ENCODE measurements around the gene PCOLCE2. TPM values are rescaled to one million over a fixed set of nuclear protein-coding genes. Genes with fewer than 3 reads are reported as not detected.
A peak's percentile ranks its signal among the peaks of the same experiment; 100 is the strongest.

The PCOLCE2 gene
- total RNA-seq, 1 donor from 2014 or later: 3.8 TPM

- no peaks in the 10 kb centered on the region for H3K27me3 Mint-ChIP-seq (ENCODE audit: unreplicated experiment)
- H3K9me3 Mint-ChIP-seq (ENCODE audit: unreplicated experiment): no peaks in the 10 kb centered on the region
- no peak for TF ChIP-seq CTCF (IDR thresholded peaks at IDR 0.05)
- no peak for DNase-seq (ENCODE audit: extremely low spot score, unreplicated experiment)
- H3K36me3 Mint-ChIP-seq (ENCODE audit: unreplicated experiment): no peaks in the 10 kb centered on the region
- no peak overlapping the region for H3K27ac Mint-ChIP-seq (ENCODE audit: unreplicated experiment)
- H3K4me3 Mint-ChIP-seq (ENCODE audit: unreplicated experiment): no peak overlapping the region
- H3K4me1 Mint-ChIP-seq (ENCODE audit: unreplicated experiment): no peaks in the 10 kb centered on the region
Measured at GRCh38 chr3:142896201-142896755, 7.4 kb upstream of the PCOLCE2 start.

GRCh38 chr3:142894493-142894892 lies 5.6 kb upstream of the PCOLCE2 start:
- Mint-ChIP-seq H3K4me3 (ENCODE audit: unreplicated experiment) (no peak overlapping the region), H3K36me3 (ENCODE audit: unreplicated experiment) (no peaks in the 10 kb centered on the region), H3K27me3 (ENCODE audit: unreplicated experiment) (no peaks in the 10 kb centered on the region), H3K9me3 (ENCODE audit: unreplicated experiment) (no peaks in the 10 kb centered on the region), H3K4me1 (ENCODE audit: unreplicated experiment) (peaks cover under 1% of the 10 kb centered on the region), H3K27ac (ENCODE audit: unreplicated experiment) (no peak overlapping the region)
- DNase-seq (ENCODE audit: extremely low spot score, unreplicated experiment): no peak
- TF ChIP-seq CTCF (IDR thresholded peaks at IDR 0.05): no peak

GRCh38 chr3:142892714-142893113 lies 3.8 kb upstream of the PCOLCE2 start:
- Mint-ChIP-seq H3K27ac (ENCODE audit: unreplicated experiment) (no peak overlapping the region), H3K4me1 (ENCODE audit: unreplicated experiment) (peaks cover 8% of the 10 kb centered on the region), H3K4me3 (ENCODE audit: unreplicated experiment) (no peak overlapping the region), H3K9me3 (ENCODE audit: unreplicated experiment) (no peaks in the 10 kb centered on the region), H3K36me3 (ENCODE audit: unreplicated experiment) (no peaks in the 10 kb centered on the region), H3K27me3 (ENCODE audit: unreplicated experiment) (no peaks in the 10 kb centered on the region)
- no peak for DNase-seq (ENCODE audit: extremely low spot score, unreplicated experiment)
- TF ChIP-seq CTCF (IDR thresholded peaks at IDR 0.05): no peak

GRCh38 chr3:142890592-142890991 lies 1.7 kb upstream of the PCOLCE2 start:
- no peaks in the 10 kb centered on the region for H3K9me3 Mint-ChIP-seq (ENCODE audit: unreplicated experiment)
- no peaks in the 10 kb centered on the region for H3K27me3 Mint-ChIP-seq (ENCODE audit: unreplicated experiment)
- no peak overlapping the region for H3K27ac Mint-ChIP-seq (ENCODE audit: unreplicated experiment)
- no peak for TF ChIP-seq CTCF (IDR thresholded peaks at IDR 0.05)
- no peak for DNase-seq (ENCODE audit: extremely low spot score, unreplicated experiment)
- H3K4me3 Mint-ChIP-seq (ENCODE audit: unreplicated experiment): no peak overlapping the region
- H3K4me1 Mint-ChIP-seq (ENCODE audit: unreplicated experiment): peaks cover 10% of the 10 kb centered on the region
- H3K36me3 Mint-ChIP-seq (ENCODE audit: unreplicated experiment): no peaks in the 10 kb centered on the region

GRCh38 chr3:142889212-142890014 lies 530 bp upstream of the PCOLCE2 start:
- H3K4me1 Mint-ChIP-seq (ENCODE audit: unreplicated experiment): peaks cover 10% of the 10 kb centered on the region
- no peaks in the 10 kb centered on the region for H3K36me3 Mint-ChIP-seq (ENCODE audit: unreplicated experiment)
- no peaks in the 10 kb centered on the region for H3K27me3 Mint-ChIP-seq (ENCODE audit: unreplicated experiment)
- H3K4me3 Mint-ChIP-seq (ENCODE audit: unreplicated experiment): peak overlapping the region; percentile 81
- no peak overlapping the region for H3K27ac Mint-ChIP-seq (ENCODE audit: unreplicated experiment)
- H3K9me3 Mint-ChIP-seq (ENCODE audit: unreplicated experiment): no peaks in the 10 kb centered on the region
- no peak for DNase-seq (ENCODE audit: extremely low spot score, unreplicated experiment)
- no peak for TF ChIP-seq CTCF (IDR thresholded peaks at IDR 0.05)

Data from osteocyte (in vitro differentiated cells).